HepG2 (cell line): Measurements from ENCODE around the gene L3MBTL1. TPM values are rescaled to one million over a fixed set of nuclear protein-coding genes. Genes with fewer than 3 reads are reported as not detected.

Source experiments
- CCAR2 ChIP-seq: fragments of 200-400 bp; formaldehyde crosslinking; optimal IDR thresholded peaks from 2 replicates; pipeline ENCODE3; 2018; ENCODE audit warnings: low read depth, mild to moderate bottlenecking, low read length, moderate library complexity
- GZF1 ChIP-seq: sonication (generic); formaldehyde crosslinking; IDR thresholded peaks from 2 replicates; pipeline ENCODE4 v1.5.1; 2020; ENCODE audit warnings: mild to moderate bottlenecking, missing genetic modification reagents
- HCFC1 ChIP-seq: fragments of 150-350 bp; IDR thresholded peaks from 2 replicates; pipeline ENCODE4 v1.6.1; 2014; ENCODE audit warnings: low read depth, low read length
- JUNB ChIP-seq: sonication (generic); formaldehyde crosslinking; IDR thresholded peaks from 2 replicates; pipeline ENCODE4 v1.8.0; 2022; ENCODE audit warnings: missing genetic modification reagents, mild to moderate bottlenecking, borderline replicate concordance
- MBD4 ChIP-seq: IDR thresholded peaks from 2 replicates; pipeline ENCODE4 v1.6.1; 2012; ENCODE audit warnings: low read length, inconsistent platforms, borderline replicate concordance
- NFE2L1 ChIP-seq: sonication (generic); formaldehyde crosslinking; IDR thresholded peaks from 2 replicates; pipeline ENCODE4 v1.4.0; 2020; ENCODE audit warnings: missing genetic modification reagents, mild to moderate bottlenecking, borderline replicate concordance
- RARG ChIP-seq: sonication (generic); formaldehyde crosslinking; IDR thresholded peaks from 2 replicates; pipeline ENCODE4 v1.4.0; 2020; ENCODE audit warnings: low read depth, mild to moderate bottlenecking, missing genetic modification reagents
- SAFB2 ChIP-seq: sonication (generic); formaldehyde crosslinking; IDR thresholded peaks from 2 replicates; pipeline ENCODE4 v1.5.1; 2020; ENCODE audit warnings: missing genetic modification reagents, low read depth, mild to moderate bottlenecking, borderline replicate concordance
- SALL2 ChIP-seq: sonication (generic); formaldehyde crosslinking; IDR thresholded peaks from 2 replicates; pipeline ENCODE4 v1.8.1; 2023; ENCODE audit warnings: mild to moderate bottlenecking, missing genetic modification reagents, inconsistent platforms
- SATB2 ChIP-seq: sonication (generic); formaldehyde crosslinking; IDR thresholded peaks from 2 replicates; pipeline ENCODE4 v1.5.0; 2020; ENCODE audit warnings: missing genetic modification reagents
- TBX2 ChIP-seq: sonication (generic); formaldehyde crosslinking; IDR thresholded peaks from 2 replicates; pipeline ENCODE4 v1.5.0; 2020; ENCODE audit warnings: missing genetic modification reagents, mild to moderate bottlenecking, borderline replicate concordance
- TBX3 ChIP-seq: fragments of 450-650 bp; IDR thresholded peaks from 2 replicates; pipeline ENCODE4 v1.6.1; 2017; ENCODE audit warnings: antibody characterized with exemption, mild to moderate bottlenecking, inconsistent platforms, borderline replicate concordance
- TP53 ChIP-seq: sonication (generic); formaldehyde crosslinking; conservative IDR thresholded peaks from 2 replicates; pipeline ENCODE4 v1.4.0; 2020; ENCODE audit warnings: missing genetic modification reagents
- ZMYM4 ChIP-seq: sonication (generic); formaldehyde crosslinking; IDR thresholded peaks from 2 replicates; pipeline ENCODE4 v1.8.1; 2023; ENCODE audit warnings: mild to moderate bottlenecking, missing genetic modification reagents
- ZNF251 ChIP-seq: sonication (generic); formaldehyde crosslinking; IDR thresholded peaks from 2 replicates; pipeline ENCODE4 v1.9.0; 2021; ENCODE audit warnings: mild to moderate bottlenecking, missing genetic modification reagents
- ZNF274 ChIP-seq: sonication (generic); formaldehyde crosslinking; IDR thresholded peaks from 2 replicates; pipeline ENCODE4 v1.5.1; 2020; ENCODE audit warnings: mild to moderate bottlenecking, missing genetic modification reagents
- ZNF430 ChIP-seq: sonication (generic); formaldehyde crosslinking; IDR thresholded peaks from 2 replicates; pipeline ENCODE4 v1.9.0; 2021; ENCODE audit warnings: mild to moderate bottlenecking, missing genetic modification reagents
- ZNF441 ChIP-seq: sonication (generic); formaldehyde crosslinking; IDR thresholded peaks from 2 replicates; pipeline ENCODE4 v1.7.0; 2021; ENCODE audit warnings: missing genetic modification reagents, borderline replicate concordance
- ZNF550 ChIP-seq: sonication (generic); formaldehyde crosslinking; IDR thresholded peaks from 2 replicates; pipeline ENCODE4 v1.4.0; 2020; ENCODE audit warnings: mild to moderate bottlenecking, missing genetic modification reagents, borderline replicate concordance
- polyA plus RNA-seq, 8 experiments: library from polyadenylated mRNA; depleted of rRNA in 3 of 8; stranded (reverse) in 7 of 8; unstranded in 1 of 8; fragments of >200 nt; fragmentation: Illumina TruSeq in 4 of 8; extraction: Trizol in 4 of 8; gene quantifications; 2 replicates each; pipeline versions ENCODE4 v1.2.1 to v1.2.3, GENCODE V29; 2011 to 2016; ENCODE audit warnings: low read depth in 4 of 8, missing spikeins in 1 of 8, mixed read lengths in 1 of 8; ENCODE audit not compliant: insufficient read depth in 1 of 8
- total RNA-seq, 5 experiments: library from RNA; depleted of rRNA; stranded (reverse); fragments of >200 nt; fragmentation: Illumina TruSeq; extraction: Trizol; gene quantifications; 2 replicates each; pipeline ENCODE4 v1.2.3, GENCODE V29; 2016; ENCODE audit warnings: low read depth in 1 of 5
- TF ChIP-seq, protein P1 (sequence below): sonication (generic); formaldehyde crosslinking; IDR thresholded peaks from 2 replicates; pipeline ENCODE4 v1.4.0; 2020; ENCODE audit warnings: missing genetic modification reagents, borderline replicate concordance
- TF ChIP-seq, protein P2 (sequence below): sonication (generic); formaldehyde crosslinking; IDR thresholded peaks from 2 replicates; pipeline ENCODE4 v1.8.0; 2022; ENCODE audit warnings: mild to moderate bottlenecking, missing genetic modification reagents, borderline replicate concordance
- TF ChIP-seq, protein P3 (sequence below): IDR thresholded peaks from 2 replicates; pipeline ENCODE4 v1.6.1; 2012; ENCODE audit warnings: low read length, improper control_type of control experiment

L3MBTL1 gene
- total and polyA plus RNA-seq, 2 of the 13 experiments (the other 11 are each of a cell fraction or from before 2014, with no cell fraction given): 9.0 to 17.8 TPM

GRCh38 chr20:43558412-43559146 lies 51.1 kb downstream of the L3MBTL1 start, which contains the start of gene SGK2 (continued):
- TF ChIP-seq CCAR2 (no peak), TP53 (no peak), ZNF550 (CRISPR knock-in tag) (no peak; the same call in 1 of the 2 replicates), SATB2 (CRISPR knock-in tag) (peak; percentile 16; the same call in 1 of the 2 replicates), RARG (CRISPR knock-in tag) (no peak), TBX3 (no peak), NFE2L1 (CRISPR knock-in tag) (peak; percentile 97), ZNF441 (CRISPR knock-in tag) (no peak; the same call in 1 of the 2 replicates), ZNF430 (peak; percentile 79), JUNB (CRISPR knock-in tag) (no peak; the same call in 1 of the 2 replicates), HCFC1 (no peak), ZMYM4 (peak; percentile 85), SALL2 (CRISPR knock-in tag) (no peak; the same call in 1 of the 2 replicates), ZNF251 (CRISPR knock-in tag) (no peak), ZNF274 (CRISPR knock-in tag) (peak; percentile 86; the same call in 1 of the 2 replicates), GZF1 (CRISPR knock-in tag) (0 out of 2 replicates have a peak, but pooled peaks have one; percentile 86), MBD4 (no peak), TBX2 (peak; percentile 87; the same call in 1 of the 2 replicates), SAFB2 (CRISPR knock-in tag) (peak; percentile 80; the same call in 1 of the 2 replicates)
- TF ChIP-seq, protein P1, sequence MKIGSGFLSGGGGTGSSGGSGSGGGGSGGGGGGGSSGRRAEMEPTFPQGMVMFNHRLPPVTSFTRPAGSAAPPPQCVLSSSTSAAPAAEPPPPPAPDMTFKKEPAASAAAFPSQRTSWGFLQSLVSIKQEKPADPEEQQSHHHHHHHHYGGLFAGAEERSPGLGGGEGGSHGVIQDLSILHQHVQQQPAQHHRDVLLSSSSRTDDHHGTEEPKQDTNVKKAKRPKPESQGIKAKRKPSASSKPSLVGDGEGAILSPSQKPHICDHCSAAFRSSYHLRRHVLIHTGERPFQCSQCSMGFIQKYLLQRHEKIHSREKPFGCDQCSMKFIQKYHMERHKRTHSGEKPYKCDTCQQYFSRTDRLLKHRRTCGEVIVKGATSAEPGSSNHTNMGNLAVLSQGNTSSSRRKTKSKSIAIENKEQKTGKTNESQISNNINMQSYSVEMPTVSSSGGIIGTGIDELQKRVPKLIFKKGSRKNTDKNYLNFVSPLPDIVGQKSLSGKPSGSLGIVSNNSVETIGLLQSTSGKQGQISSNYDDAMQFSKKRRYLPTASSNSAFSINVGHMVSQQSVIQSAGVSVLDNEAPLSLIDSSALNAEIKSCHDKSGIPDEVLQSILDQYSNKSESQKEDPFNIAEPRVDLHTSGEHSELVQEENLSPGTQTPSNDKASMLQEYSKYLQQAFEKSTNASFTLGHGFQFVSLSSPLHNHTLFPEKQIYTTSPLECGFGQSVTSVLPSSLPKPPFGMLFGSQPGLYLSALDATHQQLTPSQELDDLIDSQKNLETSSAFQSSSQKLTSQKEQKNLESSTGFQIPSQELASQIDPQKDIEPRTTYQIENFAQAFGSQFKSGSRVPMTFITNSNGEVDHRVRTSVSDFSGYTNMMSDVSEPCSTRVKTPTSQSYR: no peak; the same call in 1 of the 2 replicates
- TF ChIP-seq, protein P2, sequence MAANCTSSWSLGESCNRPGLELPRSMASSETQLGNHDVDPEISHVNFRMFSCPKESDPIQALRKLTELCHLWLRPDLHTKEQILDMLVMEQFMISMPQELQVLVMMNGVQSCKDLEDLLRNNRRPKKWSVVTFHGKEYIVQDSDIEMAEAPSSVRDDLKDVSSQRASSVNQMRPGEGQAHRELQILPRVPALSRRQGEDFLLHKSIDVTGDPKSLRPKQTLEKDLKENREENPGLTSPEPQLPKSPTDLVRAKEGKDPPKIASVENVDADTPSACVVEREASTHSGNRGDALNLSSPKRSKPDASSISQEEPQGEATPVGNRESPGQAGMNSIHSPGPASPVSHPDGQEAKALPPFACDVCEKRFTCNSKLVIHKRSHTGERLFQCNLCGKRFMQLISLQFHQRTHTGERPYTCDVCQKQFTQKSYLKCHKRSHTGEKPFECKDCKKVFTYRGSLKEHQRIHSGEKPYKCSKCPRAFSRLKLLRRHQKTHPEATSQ (CRISPR knock-in tag): no peak
- TF ChIP-seq, protein P3, sequence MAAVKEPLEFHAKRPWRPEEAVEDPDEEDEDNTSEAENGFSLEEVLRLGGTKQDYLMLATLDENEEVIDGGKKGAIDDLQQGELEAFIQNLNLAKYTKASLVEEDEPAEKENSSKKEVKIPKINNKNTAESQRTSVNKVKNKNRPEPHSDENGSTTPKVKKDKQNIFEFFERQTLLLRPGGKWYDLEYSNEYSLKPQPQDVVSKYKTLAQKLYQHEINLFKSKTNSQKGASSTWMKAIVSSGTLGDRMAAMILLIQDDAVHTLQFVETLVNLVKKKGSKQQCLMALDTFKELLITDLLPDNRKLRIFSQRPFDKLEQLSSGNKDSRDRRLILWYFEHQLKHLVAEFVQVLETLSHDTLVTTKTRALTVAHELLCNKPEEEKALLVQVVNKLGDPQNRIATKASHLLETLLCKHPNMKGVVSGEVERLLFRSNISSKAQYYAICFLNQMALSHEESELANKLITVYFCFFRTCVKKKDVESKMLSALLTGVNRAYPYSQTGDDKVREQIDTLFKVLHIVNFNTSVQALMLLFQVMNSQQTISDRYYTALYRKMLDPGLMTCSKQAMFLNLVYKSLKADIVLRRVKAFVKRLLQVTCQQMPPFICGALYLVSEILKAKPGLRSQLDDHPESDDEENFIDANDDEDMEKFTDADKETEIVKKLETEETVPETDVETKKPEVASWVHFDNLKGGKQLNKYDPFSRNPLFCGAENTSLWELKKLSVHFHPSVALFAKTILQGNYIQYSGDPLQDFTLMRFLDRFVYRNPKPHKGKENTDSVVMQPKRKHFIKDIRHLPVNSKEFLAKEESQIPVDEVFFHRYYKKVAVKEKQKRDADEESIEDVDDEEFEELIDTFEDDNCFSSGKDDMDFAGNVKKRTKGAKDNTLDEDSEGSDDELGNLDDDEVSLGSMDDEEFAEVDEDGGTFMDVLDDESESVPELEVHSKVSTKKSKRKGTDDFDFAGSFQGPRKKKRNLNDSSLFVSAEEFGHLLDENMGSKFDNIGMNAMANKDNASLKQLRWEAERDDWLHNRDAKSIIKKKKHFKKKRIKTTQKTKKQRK: no peak
